Gastroesophageal sphincter (tissue), 4 donors: ENCODE results near the gene LRRC15. TPM values are rescaled to one million over a fixed set of nuclear protein-coding genes. Genes with fewer than 3 reads are reported as not detected.

Experiments used
- ATAC-seq: fragments of 150-250 bp; one replicate; pipeline ENCODE4 v1.9.1; 2016; ENCODE audit warnings: mild to moderate bottlenecking, moderate library complexity
- H3K27ac ChIP-seq, 4 donors: fragments of 200-600 bp; sonication (generic) in 3 of 4; 1 replicate in 3 of 4; 2 replicates in 1 of 4; pipeline ENCODE4 v1.5.1; 2016 to 2019
- H3K27me3 ChIP-seq: fragments of 200-600 bp; sonication (generic); one replicate; pipeline ENCODE4 v1.5.1; 2019
- H3K36me3 ChIP-seq, 2 donors: fragments of 200-600 bp; sonication (generic); one replicate each; pipeline ENCODE4 v1.5.1; 2019; ENCODE audit warnings: control low read depth in 1 of 2
- H3K4me1 ChIP-seq, 3 donors: fragments of 200-600 bp; sonication (generic); 1 replicate in 2 of 3; 2 replicates in 1 of 3; pipeline ENCODE4 v1.5.1; 2016 to 2019; ENCODE audit warnings: control low read depth in 2 of 3
- H3K4me3 ChIP-seq, 2 donors: fragments of 200-600 bp; sonication (generic); one replicate each; pipeline ENCODE4 v1.5.1; 2019; ENCODE audit warnings: mild to moderate bottlenecking in 1 of 2, moderate library complexity in 1 of 2
- H3K9me3 ChIP-seq, 3 donors: fragments of 200-600 bp; sonication (generic); one replicate each; pipeline ENCODE4 v1.5.1; 2017 to 2019; ENCODE audit warnings: control low read depth in 2 of 3
- EP300 ChIP-seq: sonication (generic); formaldehyde crosslinking; IDR thresholded peaks from one replicate; pipeline ENCODE4 v1.6.1; 2017; ENCODE audit warnings: antibody characterized with exemption, mild to moderate bottlenecking
- POLR2A ChIP-seq, 2 donors: fragments of 450-650 bp; IDR thresholded peaks; one replicate each; pipeline ENCODE4 v1.6.1; 2017; ENCODE audit warnings: antibody characterized with exemption in 2 of 2, mild to moderate bottlenecking in 2 of 2, moderate library complexity in 1 of 2
- POLR2AphosphoS5 ChIP-seq: sonication (generic); formaldehyde crosslinking; IDR thresholded peaks from one replicate; pipeline ENCODE4 v1.6.1; 2017; ENCODE audit warnings: antibody characterized with exemption
- WGBS, 2 donors: methylation state at CpG; one replicate each; pipeline ENCODE4 v1.1.5; 2018; ENCODE audit warnings: low coverage in 1 of 2; 5-methylcytosine and 5-hydroxymethylcytosine counted together
- total RNA-seq, 4 donors: library from RNA; depleted of rRNA; stranded (reverse); fragments of >200 nt; gene quantifications; one replicate each; pipeline ENCODE4 v1.1.0, GENCODE V29; 2016
- TF ChIP-seq, protein P1 (sequence below), 4 experiments: fragments of 200-600 bp in 2 of 4; fragments of 450-650 bp in 2 of 4; sonication (generic) in 1 of 4; IDR thresholded peaks; one replicate each; pipeline ENCODE4 v1.5.1; 2017 to 2019; ENCODE audit warnings: antibody characterized with exemption in 4 of 4, mild to moderate bottlenecking in 2 of 4, moderate library complexity in 2 of 4

LRRC15 gene
- total RNA-seq, 4 donors from 2014 or later: 0.42 to 0.67 (median 0.49) TPM; not detected in 1

DNA sequence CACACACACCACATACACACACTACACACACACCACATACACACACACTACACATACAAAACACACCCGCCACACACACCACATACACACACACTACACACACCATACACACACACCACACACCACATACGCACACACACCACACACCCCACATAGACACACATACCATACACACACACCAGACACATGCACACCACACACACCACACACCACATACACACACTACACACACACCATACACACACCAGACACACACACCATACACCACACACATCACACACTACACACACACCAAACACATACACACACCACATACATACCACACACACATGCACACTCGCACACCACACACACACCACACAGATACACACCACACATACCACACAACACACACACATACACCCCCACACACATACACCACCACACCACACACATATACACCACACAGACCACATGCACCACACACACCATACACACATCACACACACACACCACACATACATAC lies 44.7 kb downstream of the LRRC15 start:
- 93 to 97% methylated on average over 3 of the region's 3 CpGs for WGBS, 2 donors
- no peak overlapping the region for H3K27ac ChIP-seq

DNA sequence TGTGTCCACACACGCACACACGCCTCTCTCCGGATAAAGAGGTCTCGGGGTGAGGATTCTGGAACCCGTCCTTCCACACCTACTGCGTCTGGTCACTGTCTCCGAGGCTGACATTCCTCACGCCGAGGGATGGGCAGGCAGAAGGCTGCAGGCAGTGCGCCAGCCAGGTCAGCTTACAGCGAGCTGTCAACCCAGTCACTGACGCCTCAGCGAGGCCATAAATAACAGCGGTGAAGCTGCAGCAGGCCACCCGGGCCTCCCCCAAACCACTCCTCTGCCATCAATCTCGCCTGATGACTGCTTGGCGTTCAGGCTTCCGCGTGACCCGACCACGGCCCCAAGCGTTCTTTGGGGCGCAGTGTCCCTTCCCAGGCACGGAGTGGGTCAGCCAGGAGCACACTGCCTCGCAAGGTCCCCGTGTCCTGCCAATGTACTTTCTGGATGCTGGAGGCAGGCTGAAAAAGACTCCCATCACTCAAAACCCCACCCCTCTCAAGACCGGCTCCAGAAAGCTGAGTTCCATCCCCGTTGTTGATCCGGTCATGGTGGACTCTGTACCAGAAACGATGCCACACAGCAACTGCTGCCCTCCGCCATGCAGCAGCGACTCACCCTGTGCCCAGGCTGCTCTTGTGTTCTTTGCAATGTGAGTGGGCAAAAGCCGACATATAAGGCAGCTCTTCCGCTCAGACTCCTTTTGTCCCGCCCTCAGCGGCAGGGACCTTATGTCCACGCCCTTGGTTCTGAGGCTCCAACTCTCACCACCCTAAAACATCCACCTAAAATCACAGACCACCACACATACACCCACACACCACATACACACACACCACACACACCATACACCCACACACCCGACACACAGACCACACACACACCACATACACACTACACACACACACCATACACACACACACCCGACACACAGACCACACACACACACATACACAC lies 45.5 kb downstream of the LRRC15 start:
- H3K27me3 ChIP-seq: peaks cover 5% of the 10 kb centered on the region
- peak; percentile 89 for ATAC-seq
- WGBS, 2 donors: 14 to 27% methylated on average over 9 to 13 of the region's 39 CpGs
- peak overlapping the region; percentile 4 to 85 (median 80) for H3K27ac ChIP-seq
- H3K4me1 ChIP-seq: peaks cover 0 to 27% (median 8%) of the 10 kb centered on the region in 3 donors
- H3K4me3 ChIP-seq: peak overlapping the region in 1 of 2 donors; percentile 44
- TF ChIP-seq POLR2A (IDR thresholded peaks at IDR 0.05) (no peak), POLR2AphosphoS5 (no peak), EP300 (no peak)
- TF ChIP-seq, protein P1, sequence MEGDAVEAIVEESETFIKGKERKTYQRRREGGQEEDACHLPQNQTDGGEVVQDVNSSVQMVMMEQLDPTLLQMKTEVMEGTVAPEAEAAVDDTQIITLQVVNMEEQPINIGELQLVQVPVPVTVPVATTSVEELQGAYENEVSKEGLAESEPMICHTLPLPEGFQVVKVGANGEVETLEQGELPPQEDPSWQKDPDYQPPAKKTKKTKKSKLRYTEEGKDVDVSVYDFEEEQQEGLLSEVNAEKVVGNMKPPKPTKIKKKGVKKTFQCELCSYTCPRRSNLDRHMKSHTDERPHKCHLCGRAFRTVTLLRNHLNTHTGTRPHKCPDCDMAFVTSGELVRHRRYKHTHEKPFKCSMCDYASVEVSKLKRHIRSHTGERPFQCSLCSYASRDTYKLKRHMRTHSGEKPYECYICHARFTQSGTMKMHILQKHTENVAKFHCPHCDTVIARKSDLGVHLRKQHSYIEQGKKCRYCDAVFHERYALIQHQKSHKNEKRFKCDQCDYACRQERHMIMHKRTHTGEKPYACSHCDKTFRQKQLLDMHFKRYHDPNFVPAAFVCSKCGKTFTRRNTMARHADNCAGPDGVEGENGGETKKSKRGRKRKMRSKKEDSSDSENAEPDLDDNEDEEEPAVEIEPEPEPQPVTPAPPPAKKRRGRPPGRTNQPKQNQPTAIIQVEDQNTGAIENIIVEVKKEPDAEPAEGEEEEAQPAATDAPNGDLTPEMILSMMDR (IDR thresholded peaks at IDR 0.05): no peak
- peaks cover 0 to 9% (median 0%) of the 10 kb centered on the region in 3 donors for H3K9me3 ChIP-seq
- no peaks in the 10 kb centered on the region for H3K36me3 ChIP-seq

More for the DNA sequence above, 44.7 kb downstream of the LRRC15 start:
- H3K9me3 ChIP-seq: peaks cover 0 to 1% (median 0%) of the 10 kb centered on the region in 3 donors
- peaks cover 5% of the 10 kb centered on the region for H3K27me3 ChIP-seq
- H3K4me3 ChIP-seq: no peak overlapping the region
- TF ChIP-seq, protein P1 (IDR thresholded peaks at IDR 0.05): no peak
- TF ChIP-seq POLR2AphosphoS5 (no peak), POLR2A (IDR thresholded peaks at IDR 0.05) (no peak), EP300 (no peak)
- peaks cover 0 to 33% (median 8%) of the 10 kb centered on the region in 3 donors for H3K4me1 ChIP-seq
- no peak for ATAC-seq
- H3K36me3 ChIP-seq: no peaks in the 10 kb centered on the region

DNA sequence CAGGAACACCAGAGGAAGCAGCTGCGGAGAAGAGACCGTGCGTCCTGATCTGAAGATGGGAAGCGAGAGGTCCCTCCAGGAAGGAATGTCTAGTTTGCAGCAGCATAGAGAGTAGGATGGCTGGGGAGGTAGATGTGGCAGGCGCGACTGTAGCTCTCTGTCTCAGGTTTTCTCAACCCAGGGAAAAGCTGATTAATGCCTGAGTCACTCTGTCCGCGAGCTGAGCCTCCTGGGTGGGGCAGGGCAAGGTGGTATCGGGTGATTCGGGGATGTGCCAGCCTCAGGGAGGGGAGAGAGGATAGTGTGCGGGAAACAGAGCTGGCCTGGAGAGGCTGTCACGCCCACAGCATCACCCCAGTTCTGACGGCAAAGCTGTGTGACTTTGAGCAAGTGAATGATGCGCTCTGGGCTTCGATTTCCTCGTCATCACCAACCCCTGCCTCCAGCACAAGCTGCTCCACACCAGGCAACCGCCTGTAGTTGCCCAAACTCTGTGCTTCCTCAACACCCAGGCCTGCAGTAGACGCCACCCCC lies 46.8 kb downstream of the LRRC15 start:
- no peak for ATAC-seq
- 67 to 80% methylated on average over 4 to 7 of the region's 18 CpGs for WGBS, 2 donors
- H3K4me3 ChIP-seq: no peak overlapping the region
- peaks cover 0 to 27% (median 8%) of the 10 kb centered on the region in 3 donors for H3K4me1 ChIP-seq
- peak overlapping the region in 2 of 4 donors; percentile 77 to 83 for H3K27ac ChIP-seq
- H3K27me3 ChIP-seq: peaks cover 7% of the 10 kb centered on the region
- TF ChIP-seq, protein P1 (IDR thresholded peaks at IDR 0.05): no peak
- TF ChIP-seq EP300: no peak
- TF ChIP-seq POLR2A (IDR thresholded peaks at IDR 0.05): no peak
- TF ChIP-seq POLR2AphosphoS5: no peak
- no peaks in the 10 kb centered on the region for H3K36me3 ChIP-seq
- H3K9me3 ChIP-seq: peaks cover 0 to 19% (median 0%) of the 10 kb centered on the region in 3 donors

DNA sequence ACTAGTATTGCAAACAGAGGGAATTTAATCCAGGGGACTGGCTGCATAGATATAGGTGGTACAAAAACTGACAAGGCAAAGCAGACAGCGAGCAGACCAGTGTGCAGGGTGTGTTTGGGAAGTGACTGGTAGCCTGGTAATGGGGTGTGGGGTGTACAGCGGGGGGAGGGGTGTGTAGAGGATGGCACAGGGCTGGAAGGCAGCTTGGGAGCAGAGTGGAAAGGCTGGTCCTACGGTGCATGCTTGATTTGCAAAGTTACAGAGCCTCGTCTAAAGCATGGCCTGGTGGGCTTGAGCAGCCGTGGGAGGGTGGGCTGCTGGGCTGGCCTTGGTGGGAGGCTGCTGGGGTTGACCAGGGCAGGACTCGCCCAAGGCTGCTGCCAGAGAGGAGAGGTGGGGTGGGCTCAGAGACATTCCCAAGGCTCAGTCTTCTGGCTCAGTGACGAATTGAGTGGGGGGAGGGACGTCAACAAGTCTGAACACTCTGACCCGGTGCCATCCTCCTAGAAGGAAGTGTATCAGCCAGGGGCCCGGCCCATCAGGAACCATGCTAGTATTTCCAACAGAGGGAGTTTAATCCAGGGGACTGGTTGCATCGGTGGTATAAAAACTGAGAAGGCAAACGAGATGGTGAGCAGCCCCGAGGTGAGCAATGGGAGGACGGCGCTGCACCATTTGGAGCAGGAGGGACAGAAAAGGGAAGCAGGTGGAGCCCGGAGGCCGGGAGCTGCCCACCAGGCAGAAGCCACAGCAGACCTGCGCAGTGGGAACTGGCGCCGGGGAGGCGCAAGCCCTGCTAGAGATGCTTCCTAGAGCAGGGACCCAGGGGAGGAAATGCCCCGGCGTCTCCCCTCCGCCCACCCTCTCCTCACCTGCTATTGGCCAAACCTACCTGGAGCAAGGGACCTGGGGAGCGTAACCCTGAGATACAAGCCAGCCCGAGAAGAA lies 47.6 kb downstream of the LRRC15 start:
- Histone ChIP-seq H3K9me3 (peaks cover 0 to 19% (median 0%) of the 10 kb centered on the region in 3 donors), H3K4me1 (peaks cover 0 to 27% (median 8%) of the 10 kb centered on the region in 3 donors), H3K27ac (no peak overlapping the region), H3K27me3 (peaks cover 9% of the 10 kb centered on the region), H3K36me3 (no peaks in the 10 kb centered on the region), H3K4me3 (no peak overlapping the region)
- TF ChIP-seq POLR2A (IDR thresholded peaks at IDR 0.05) (no peak), EP300 (no peak), POLR2AphosphoS5 (no peak)
- TF ChIP-seq, protein P1 (IDR thresholded peaks at IDR 0.05): no peak
- ATAC-seq: no peak
- 74 to 82% methylated on average over 11 to 18 of the region's 26 CpGs for WGBS, 2 donors
